VCaP (cell line): ENCODE results near the gene ARMC9.

ENCODE experiments used
- H3K27ac ChIP-seq: fragments of 450-650 bp; 2 replicates; pipeline ENCODE4 v1.5.1; 2017
- CTCF ChIP-seq: fragments of 450-650 bp; conservative IDR thresholded peaks from 2 replicates; pipeline ENCODE4 v1.5.1; 2017; ENCODE audit warnings: mild to moderate bottlenecking, moderate library complexity

Gene ARMC9

GRCh38 chr2:231260442-231261208 lies 62.2 kb downstream of the ARMC9 start:
- no peak overlapping the region for H3K27ac ChIP-seq
- no peak for TF ChIP-seq CTCF

GRCh38 chr2:231263118-231263831 lies 64.8 kb downstream of the ARMC9 start:
- no peak for TF ChIP-seq CTCF
- no peak overlapping the region for H3K27ac ChIP-seq

- H3K27ac ChIP-seq = no peak overlapping the region
- TF ChIP-seq CTCF = no peak
Measured at GRCh38 chr2:231270221-231271114, 72.0 kb downstream of the ARMC9 start.

GRCh38 chr2:231272991-231273390 lies 74.6 kb downstream of the ARMC9 start:
- no peak for TF ChIP-seq CTCF
- no peak overlapping the region for H3K27ac ChIP-seq

GRCh38 chr2:231276987-231277386 lies 78.6 kb downstream of the ARMC9 start:
- no peak overlapping the region for H3K27ac ChIP-seq
- no peak for TF ChIP-seq CTCF

GRCh38 chr2:231277962-231278361 lies 79.5 kb downstream of the ARMC9 start:
- H3K27ac ChIP-seq = no peak overlapping the region
- no peak for TF ChIP-seq CTCF

- no peak for TF ChIP-seq CTCF
- no peak overlapping the region for H3K27ac ChIP-seq
Measured at GRCh38 chr2:231278868-231279267, 80.4 kb downstream of the ARMC9 start.
